HG03442 (cell line): ENCODE data around the gene TBX2.

Experiments used
- ATAC-seq: cut with Tn5 transposase; IDR thresholded peaks from one replicate; pipeline ENCODE4 v1.9.1; 2021; ENCODE audit warnings: mild to moderate bottlenecking, moderate library complexity; ENCODE audit not compliant: unreplicated experiment

The TBX2 gene

DNA sequence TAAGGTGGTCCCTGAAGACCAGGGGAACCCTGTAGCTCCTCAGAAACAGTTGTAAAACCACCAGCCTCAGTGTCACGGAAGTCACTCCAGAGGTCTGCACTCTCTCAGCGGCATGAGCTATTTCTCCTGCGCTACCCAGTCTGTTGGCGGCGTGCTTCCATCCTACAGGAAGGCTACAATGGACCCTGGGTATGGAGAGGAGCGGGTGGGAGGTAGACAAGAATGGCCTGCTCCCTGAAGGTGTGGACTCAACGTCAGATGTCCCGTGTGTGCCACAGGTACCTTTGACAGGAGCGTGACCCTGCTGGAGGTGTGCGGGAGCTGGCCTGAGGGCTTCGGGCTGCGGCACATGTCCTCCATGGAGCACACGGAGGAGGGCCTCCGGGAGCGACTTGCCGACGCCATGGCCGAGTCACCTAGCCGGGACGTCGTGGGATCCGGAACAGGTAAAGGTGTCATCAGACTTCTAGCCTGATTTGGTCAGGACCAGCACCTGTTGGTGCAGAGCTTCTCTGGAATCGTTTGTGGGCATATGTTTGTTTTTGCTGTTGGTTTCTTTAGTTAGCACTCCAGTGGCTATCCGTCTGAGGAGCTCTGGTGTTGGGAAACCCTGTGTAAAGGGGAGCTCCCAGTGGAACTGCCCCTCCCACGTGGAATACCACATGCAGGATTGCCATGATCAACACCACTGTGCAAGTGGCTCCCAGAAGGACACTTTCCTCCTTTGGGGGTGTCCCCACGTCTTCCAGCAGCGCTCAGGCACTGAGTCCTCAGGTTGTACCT is 31.4 kb upstream of the TBX2 start:
- ATAC-seq = no peak

- no peak for ATAC-seq
Measured at GRCh38 chr17:61368832-61369450, 30.7 kb upstream of the TBX2 start.

- ATAC-seq = no peak
Measured at GRCh38 chr17:61369751-61370150, 29.9 kb upstream of the TBX2 start.

GRCh38 chr17:61371179-61371578 is 28.5 kb upstream of the TBX2 start:
- ATAC-seq = no peak

GRCh38 chr17:61371606-61372005 is 28.0 kb upstream of the TBX2 start:
- ATAC-seq = no peak

- no peak for ATAC-seq
Measured at GRCh38 chr17:61372436-61372835, 27.2 kb upstream of the TBX2 start.

DNA sequence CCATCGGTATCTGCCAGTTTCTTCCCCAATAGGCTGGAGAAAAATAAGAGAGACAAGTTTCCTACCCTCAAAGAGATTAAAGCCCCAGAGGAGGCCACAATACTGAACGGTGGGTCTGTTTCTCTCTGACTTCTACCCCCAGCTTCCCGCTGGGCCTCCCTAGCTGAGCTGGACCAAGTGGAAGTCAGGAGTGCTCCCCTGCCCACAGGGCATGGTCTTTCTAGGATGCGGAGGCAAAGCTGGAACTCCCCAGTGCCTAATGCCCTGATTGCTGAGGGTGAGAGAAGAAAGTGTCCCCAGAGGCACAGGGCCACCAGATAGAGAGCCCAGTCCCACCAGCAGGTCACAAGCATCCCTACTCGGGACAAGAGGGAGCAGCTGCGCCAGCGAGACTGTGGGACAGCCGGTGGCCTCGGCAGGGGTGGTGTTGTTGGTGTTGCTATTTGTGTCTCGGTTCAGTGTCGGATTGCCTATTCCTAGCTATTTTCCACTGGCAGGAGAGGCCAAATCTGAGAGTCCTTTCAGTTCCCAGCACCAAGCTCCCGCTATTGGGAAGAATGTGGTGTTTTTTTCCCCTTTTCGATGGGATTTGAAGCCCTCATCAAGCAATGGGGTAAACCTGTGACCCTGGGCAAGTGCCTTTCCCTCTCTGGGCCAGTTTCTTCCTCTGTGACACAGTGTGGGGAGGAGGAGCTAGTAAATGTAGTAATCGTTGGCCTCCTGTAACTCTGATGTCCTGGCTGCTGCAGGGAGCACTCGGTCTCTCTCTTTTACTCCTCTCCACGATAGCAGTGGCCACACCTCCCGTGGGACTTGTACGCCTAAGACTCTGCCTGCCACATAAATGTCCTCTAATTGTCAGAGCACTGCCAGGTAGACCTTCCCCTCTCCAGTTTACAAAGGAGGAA is 22.5 kb upstream of the TBX2 start:
- ATAC-seq = no peak

- no peak for ATAC-seq
Measured at GRCh38 chr17:61378658-61379456, 20.8 kb upstream of the TBX2 start.

- no peak for ATAC-seq
Measured at GRCh38 chr17:61379457-61380216, 20.0 kb upstream of the TBX2 start.

DNA sequence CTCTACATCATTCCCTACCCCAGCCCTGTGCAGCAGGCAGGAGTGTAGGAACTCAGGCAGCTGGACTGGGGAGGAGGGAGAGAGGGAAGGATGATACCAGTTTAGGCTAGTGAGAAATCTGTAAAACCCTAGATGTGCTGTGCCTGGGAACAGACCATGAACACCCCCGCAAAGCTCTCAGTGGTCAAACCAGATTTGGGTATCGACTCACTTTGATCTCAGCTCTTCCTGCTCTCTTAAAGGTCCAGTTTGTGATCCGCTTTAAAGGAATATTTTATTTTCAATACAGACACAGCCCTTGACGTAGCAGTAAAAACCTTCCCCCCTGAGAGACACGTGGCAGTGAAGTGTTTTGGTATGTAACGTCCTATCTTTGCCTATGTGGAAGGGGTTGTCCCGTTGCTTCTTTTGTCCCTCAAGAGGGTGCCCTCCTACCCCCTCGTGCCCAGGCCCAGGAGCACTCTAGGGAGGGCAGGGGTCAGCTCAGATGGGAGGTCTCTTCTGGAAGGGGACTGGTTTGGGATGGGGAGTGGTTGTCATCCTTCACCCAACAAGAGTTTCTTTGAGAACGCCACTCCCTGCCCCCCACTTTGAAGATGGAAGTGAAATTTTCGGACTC is 19.3 kb upstream of the TBX2 start:
- no peak for ATAC-seq

DNA sequence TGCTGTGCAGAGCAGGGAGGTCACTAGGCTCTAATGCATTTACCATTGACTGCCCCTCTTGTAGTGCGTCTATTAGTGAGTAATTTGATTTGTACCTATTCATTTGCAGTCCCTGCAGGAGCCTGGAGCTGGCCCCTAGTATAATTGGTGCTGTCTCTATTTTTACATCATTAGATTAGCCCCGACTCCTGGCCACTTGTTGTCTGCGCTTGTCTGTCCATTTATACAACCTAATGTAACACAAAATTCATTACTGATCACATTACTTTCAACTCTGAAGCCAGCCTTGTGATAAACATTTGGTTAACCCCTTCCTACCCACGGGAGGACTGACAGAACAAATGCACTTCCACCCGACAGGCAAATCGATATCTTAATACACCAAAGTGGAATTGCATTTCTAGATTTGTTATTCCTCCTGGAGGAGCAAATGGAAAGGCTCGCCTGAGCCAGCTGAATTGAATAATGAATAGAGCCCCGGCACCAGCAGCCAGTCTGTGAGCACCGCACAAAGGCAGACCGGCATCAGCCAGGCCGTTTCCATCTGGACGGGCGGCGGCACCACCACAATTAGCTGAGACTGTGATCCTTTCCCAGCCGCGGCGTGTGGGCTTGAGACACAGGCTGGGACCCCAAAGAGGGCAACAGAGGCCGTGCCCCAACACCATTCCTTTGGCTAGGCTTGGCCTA is 18.7 kb upstream of the TBX2 start:
- no peak for ATAC-seq

- ATAC-seq = no peak
Measured at GRCh38 chr17:61381537-61381936, 18.1 kb upstream of the TBX2 start.

DNA sequence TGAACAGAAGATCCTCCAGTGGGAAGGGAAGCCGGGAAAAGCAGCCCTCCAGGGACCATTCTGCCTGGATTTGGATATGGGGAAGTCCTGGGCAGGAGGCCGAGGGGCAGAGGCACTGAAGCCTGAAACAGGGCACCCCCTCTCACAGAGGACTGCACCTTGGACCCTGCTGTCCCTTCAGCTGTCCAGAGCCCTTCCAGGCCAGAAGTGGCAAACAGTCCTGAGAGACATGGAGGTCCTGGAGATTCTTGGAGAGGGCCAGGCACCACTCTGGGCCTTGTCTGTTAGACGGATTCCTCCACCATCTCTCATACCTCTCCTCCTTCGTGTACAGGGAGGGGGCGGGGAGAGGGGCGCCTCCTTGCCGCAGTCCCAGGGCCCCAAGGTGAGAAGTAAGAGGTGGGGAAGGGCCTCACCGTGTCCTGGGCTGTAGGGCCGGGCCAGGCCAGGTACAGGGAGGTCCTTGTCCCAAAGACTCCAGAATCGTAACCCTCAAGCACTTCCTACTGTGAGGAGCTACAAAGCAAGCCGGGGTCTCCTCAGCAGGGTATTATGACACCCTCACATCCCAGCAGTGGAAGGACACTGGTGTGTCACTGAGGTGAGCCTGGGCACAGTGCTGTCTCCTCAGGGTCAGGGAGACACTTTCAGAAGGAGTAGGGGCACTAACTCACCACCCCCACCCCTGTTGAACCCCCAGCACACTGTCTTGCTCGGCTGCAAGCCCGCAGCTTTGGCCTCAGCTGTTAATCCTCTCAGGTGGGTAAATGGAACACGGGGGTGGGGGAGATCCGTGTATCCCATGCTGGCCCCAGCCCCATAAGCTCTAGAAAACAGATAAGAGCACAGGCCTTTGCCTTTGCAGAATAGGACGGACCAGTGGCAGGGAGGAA is 16.6 kb upstream of the TBX2 start:
- no peak for ATAC-seq

GRCh38 chr17:61383689-61384201 is 15.9 kb upstream of the TBX2 start:
- no peak for ATAC-seq

DNA sequence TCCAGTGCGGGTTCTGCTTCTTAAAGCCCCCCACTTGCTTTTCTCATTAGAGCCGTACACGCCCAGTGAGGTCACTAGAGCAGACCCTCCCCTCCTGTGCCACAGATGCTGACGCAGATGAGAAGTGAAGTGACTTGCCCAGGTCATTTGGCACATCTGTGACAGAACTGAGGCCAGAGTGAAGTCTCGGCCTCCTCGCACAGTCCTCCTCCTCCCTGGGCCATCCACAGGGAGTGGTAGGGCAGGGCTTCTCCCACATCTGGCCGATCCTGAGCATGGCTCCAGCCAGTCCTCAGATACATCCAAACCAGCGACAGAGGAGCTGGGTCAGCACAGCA is 15.3 kb upstream of the TBX2 start:
- ATAC-seq = no peak

DNA sequence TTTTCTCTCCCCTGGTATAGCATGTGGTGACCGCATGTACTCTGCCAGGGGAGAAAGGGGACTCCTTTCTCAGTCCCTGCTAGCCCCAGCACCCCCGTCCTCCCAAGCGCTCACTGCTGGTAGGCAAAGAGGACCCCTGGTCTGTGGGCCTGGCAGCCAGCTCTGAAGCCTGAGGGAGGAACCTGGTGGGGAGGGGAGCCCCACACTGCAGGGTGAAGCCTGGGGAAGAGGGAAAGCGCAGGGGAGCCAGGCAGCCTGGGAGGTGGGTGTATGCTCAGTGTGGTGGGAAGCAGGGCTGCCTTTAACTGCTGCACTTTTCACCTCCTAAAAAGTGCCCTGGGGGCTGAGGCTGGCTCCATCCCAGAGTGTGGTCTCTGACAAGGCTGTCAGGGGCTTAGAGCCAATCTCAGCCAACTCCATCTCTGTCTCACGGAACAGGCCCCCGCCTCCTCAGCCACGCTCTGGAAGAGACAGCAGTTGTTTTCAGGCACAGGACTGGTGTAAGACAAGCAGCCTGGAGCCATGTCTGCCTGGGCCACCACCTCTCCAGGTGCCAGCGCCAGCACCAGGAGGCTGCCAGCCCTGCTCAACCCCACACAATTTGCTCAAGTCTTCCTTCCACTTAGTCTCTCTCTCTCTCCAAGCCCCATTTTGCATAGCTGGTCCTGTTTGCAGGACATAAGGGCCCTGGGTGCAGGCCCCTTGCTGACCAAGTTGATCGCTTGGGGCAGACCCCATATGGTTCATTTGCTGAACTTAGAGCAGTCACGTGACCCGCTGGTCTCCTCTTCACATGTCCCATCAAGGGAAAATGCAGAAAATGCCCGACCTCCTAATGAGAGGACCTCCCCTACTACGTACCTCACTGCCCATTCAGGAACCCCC is 14.7 kb upstream of the TBX2 start:
- ATAC-seq = no peak
